NCI-H82 treated with DMSO at 0.1 percent for 48 hours (cell line): ENCODE results near the gene SRP68.
"Not testable (repeated sequence)": the region's sequence is repeated elsewhere in the genome, so short reads cannot be mapped to it uniquely, and the experiment has no call there.

Source experiments
- DNase-seq: peaks from one replicate; lab custom pipeline; 2025; ENCODE audit not compliant: unreplicated experiment; lab: John Stamatoyannopoulos, UW

SRP68 gene

DNA sequence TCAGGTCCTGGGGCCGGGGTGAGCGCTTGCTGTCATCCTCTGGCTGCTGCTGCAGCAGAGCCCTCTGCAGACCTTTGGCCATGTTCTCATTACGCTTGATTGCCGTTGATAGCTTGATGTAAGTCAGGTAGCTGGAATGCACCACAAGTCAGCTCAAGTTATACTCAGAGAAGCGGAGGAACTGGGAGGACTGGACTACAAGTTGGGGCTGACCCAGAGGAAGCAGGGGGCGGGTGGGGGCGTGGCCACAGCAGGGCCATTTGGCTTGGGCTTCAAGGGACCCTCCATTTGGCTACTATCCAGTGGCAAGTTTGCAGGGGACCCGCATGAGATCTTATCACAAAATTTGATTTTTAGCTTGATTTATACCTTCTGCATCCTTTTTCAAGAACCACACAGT is 26.3 kb downstream of the SRP68 start:
- no peak for DNase-seq

DNA sequence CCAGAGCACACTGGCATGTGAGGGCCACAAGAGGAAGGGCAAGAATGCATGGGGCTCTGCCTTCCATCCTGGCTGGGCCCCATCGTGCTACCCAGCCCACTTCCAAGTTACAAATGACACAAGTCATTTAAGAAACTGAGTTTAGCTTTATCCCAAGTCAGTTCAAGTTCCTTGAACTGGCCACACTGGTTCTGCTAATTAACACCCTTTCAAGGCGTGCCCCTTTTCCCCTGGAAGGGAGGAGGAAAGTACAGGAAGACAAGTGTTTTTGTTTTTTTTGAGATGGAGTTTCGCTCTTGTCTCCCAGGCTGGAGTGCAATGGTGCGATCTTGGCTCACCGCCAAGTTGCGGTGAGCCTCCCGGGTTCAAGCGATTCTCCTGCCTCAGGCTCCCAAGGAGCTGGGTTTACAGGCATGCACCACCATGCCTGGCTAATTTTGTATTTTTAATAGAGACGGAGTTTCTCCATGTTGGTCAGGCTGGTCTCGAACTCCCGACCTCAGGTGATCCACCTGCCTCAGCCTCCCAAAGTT is 27.8 kb downstream of the SRP68 start:
- DNase-seq, result not testable (repeated sequence)

DNA sequence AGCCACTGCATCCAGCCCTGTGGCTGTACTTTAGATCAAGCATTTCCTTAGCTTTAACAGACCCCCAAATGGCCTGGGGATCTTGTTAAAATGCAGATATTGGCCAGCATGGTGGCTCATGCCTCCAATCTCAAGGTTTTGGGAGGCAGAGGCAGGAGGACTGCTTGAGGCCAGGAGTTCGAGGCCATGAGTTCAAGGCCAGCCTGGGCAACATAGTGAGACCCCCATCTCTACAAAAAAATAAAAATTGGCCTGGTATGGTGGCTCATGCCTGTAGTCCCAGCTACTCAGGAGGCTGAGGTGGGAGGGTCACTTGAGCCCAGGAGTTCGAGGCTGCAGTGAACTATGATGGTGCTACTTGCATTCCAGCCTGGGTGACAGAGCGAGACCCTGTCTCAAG is 29.4 kb downstream of the SRP68 start:
- not testable (repeated sequence) for DNase-seq

DNA sequence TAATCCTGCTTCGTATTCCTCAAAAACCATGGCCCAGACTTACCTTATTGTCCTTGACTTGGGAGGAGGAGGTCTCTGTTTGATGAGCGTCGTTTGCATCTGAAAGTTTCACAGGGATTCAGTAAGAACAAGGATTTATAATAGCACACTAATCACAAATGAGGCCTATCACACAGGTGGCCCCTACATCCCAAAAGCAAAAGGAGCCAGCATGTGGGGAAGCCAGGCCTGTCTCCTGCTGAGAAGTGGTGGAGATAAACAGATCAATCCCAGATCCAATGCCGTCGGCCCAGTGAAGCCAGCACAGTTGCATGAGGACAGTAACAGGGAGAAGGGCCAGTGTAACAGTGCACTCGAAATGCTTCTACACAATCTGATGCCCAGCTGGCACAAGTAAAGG is 31.9 kb downstream of the SRP68 start:
- no peak for DNase-seq

DNA sequence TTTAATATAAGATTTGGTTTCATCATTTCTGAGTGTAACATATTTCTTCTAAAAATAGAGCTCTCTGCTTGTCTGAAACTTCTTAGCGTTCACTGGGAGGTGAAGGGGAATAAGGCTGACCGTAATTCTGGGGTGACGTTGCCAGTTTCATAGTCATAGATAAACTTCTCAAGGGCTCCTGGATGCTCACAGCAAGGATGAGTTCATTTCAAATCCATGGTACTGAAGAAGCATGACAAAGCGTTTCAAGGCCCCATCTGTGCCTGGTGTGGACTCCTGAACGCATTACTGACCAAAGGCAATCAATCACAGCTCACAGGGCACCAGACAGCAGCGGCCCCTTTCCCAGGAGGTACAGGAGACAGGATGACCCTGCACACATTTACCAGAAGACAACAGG is 33.2 kb downstream of the SRP68 start:
- DNase-seq, result no peak

DNA sequence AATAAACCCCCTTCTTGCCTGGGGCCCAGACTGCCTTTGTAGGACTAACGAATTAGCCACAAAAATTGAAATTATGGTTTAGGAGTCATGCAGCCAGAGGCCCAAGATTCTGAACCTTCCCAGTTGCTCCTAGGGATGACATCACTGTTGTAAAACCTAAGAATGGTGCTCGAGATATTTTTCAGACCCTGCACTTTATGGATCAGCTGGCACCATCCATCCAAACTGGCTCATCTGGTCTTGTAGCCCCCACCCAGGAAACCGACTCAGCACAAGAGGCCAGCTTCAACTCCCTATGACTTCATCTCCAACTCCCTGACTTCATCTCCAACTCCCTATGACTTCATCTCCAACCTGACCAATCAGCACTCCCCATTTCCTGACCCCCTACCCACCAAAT is 34.3 kb downstream of the SRP68 start:
- no peak for DNase-seq

DNA sequence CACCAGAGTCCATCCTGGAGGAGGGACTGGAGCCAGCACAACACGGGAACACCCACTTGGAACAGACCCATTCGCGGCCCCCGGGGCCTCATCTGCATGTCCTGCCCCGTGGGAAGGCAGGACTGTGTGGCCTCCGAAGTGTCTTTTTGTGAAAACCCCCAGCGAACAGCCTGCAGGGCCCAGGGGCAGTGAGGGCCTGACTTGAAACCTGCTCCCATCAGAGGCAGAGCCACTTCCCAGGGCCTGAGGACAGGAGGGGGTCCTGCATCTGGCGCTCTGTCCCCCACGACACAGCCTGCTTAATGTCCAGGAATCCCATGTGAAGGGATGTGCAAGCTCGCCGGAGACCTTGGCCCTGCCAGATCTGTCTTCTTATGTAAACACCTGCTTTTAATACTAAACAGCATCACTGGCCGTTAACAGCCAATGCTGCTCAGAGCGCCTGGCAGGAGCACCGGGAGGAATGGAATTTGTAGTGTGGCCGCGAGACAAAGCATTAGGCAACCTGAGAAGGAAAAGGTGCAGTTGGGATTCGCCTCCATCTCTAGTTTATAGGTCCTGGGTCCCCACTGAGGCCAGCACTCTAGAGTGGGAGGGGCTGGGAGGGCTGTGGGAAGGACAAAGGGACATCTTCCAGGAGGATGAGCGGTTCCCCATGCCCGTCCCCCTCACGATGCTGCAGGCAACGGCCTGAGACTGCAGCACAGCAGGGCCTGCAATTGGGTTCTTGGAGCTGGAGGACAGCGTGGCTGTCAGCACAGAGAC is 35.6 kb downstream of the SRP68 start:
- no peak for DNase-seq

DNA sequence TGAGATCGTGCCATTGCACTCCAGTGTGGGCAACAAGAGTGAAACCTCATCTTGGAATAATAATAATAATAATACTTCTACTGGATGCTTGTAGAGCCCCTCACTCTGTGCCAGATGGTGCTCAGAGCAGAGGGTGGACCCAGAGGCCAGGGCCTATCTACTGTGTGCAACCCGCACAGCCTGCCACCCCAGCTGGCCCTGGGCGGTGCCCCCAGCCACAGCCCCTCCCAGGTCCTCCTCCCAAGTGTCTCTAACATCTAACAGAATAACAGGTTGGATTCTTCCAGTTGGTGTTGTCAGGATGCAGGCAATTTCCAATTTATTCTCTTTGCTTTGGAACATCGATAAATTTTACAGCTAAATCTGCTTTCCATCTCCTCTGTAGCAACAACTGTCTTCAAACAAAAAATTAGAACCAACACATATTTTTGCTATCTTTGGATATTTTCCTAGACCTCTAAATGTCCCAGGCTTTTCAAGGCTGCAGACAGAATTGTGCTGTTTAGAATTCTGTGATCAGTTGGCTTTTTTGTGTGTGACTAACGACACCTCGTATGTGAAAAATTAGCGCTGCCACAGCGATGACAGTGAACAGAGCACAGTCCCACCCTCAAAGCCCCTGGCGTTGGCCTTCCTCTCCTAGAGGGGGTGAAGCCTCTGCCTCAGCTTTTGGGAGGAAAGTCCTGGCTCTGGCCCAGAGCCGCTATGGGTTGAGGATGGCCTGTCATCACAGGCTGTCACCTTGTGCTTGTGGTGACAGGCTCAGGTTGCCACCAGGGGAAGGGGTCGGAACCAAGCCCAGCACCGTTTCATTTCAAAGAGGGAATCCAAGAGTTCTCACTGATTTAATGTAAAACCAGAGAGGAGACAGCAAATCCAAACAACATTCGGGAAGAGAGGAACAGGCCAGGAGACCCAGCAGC is 37.6 kb downstream of the SRP68 start:
- no peak for DNase-seq

DNA sequence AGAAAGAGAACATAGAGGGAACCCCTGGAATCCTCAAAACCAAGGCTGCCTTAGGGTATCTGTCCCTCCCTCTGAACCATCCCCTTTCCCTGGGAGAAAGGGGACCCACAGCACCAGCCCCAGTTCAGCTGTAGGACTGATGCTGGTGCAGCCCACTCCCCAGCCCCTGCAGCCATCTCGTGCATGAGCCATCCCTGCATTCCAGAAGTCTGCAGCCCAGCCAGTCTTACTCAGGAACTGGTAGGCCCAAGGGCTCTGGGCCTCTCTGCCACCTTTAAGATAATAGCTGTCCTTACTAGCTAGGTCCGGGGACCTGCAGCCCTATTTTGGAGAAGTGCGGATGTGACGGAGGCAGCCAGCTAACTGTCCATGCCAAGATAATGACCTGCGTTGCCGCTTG is 39.2 kb downstream of the SRP68 start:
- DNase-seq, result no peak

DNA sequence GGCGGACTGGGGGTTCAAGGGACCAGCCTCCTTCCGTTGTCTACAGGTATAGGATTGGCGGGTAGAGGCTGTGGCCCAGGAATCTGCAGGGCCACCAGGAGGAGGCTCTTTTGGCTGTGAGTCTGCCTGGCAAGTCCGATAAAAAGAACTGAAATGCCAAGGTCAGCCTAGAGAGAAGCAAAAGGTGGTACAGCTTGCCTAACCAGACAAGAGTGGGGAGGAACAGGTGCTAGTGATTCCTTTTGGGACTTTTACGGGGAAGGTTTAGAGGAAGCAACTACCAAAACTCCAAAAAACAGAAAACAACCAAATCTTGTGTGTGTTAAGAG is 39.6 kb downstream of the SRP68 start:
- no peak for DNase-seq

DNA sequence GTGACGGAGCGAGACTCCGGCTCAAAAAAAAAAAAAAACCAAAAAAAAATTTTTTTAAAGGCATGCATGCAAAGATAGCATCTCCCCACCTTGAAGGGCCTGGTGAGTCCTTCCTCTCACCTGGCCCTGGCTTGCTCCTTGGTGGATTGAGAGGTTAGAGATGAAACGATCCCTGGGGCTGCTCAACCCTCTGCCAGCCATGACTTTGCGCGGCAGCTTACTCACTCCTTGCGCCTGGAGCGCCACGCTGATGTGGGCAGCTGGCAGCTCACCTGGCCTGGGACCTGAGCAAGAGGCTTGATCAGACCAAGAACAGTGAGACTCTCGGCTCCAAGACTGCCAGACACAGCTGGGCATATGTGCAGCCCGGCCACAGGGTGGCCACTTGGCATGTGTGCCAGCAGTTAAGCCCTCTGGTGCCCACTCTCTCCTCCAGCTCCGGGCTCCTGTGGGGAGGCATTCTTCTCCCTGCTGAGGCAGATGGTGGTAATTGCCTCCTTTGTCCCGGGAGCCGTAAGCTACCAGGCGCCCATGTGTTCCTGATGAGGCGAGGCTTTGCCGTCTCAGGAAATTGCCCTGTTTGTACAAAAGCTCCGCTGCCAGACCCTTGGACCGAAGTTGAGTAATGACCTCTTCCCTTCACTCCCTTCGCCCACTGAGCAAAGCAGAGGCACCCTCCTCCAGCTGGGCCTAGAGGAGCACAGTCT is 40.1 kb downstream of the SRP68 start:
- no peak for DNase-seq

DNA sequence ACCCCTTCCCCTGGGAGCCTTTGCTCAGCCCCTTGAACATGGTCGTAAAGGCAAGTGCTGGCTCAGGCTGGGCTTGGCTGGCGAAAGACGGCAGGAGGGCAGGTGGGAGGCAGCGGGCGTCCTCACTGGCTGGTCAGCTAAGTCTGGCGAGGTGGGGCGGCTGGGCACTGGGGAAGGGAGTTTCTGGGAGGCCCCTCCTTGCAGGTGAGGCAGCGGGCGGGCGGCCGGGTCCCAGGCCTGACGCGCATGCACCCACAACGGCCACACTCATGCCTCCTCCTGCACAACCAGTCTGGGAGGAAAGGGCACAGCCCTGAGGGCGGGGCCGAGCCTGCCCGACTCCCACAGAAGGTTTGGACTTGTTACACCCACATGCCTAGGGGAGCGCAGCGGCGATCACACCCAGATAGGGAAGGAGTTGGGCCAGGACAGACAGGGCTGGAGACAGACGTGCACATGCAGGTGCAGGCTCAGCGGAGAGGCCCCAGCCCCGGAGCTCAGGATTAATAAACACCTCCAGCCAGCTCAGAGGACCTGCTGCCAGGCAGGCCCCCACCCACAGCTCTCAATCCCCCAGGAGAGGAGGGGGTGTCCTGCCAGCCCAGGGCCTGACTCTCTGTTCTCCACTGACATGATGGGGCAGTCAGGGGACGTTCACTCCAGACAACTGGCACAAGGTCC is 45.0 kb downstream of the SRP68 start, which contains the start of gene EVPL:
TSS of gene EVPL (minus strand) at position 148 of the 681 bp plus-strand sequence. CDS start at position 40, 108 bp downstream.
- no peak for DNase-seq

DNA sequence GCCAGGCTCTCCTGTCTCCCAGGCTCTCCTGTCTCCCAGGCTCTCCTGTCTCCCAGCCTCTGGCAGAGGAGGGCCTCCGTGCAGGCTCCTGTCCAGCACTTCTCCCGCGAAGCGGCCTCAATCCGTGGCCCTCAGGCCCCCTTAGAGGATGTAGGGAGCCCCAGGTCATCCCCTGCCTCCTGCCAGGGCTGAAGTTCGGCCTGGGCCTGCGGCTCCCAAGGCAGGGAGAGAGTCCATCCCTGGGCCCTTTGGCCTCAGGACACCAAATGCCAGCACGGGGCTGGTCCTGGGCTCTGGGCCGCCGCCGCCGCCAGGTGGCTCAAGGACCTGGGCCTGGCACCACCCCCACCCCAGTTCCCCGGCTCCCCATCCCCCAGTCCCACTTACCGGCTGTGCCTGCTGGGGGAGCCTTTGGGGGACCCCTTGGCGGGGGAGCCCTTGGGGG is 45.6 kb downstream of the SRP68 start:
- DNase-seq, result no peak

DNA sequence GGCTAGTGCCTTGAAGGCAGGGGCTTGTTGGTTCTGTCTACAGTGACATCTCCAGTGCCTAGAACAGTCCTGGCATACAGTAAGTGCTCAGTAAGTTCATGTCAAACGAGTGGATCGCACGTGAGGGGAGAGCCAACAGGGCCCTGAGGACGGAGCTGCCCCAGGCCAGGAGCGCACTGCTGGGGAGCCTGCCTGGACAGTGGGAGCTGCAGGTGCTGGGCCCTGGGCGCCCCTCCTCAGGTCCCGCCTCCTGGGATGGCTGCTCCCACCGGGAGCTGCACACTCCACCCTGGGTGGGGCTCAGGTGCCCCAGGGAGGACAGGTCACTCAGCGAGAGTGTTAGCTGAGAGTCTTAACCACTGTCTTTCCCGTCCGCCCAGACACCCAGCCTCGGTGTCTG is 47.0 kb downstream of the SRP68 start:
- DNase-seq, result no peak

DNA sequence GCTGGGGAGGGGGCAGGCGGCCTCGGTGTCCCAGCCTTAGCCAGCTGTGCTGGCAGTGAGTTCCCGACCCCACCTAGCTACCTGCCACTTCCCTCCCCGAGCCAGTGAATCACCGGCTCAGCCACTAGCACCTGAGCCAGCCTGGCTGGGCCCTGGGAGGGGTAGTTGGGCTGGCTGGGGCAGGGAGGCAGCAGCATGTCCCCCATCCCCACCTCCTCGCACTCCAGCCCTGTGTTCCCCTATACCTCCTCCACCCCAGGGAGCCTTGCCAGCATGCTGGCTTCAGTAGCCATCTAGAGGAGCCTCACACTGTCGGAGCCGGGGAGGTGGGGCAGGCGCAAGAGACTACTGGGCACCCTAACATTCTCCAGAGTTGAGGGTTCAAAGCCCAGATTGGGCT is 48.0 kb downstream of the SRP68 start:
- DNase-seq, result no peak

DNA sequence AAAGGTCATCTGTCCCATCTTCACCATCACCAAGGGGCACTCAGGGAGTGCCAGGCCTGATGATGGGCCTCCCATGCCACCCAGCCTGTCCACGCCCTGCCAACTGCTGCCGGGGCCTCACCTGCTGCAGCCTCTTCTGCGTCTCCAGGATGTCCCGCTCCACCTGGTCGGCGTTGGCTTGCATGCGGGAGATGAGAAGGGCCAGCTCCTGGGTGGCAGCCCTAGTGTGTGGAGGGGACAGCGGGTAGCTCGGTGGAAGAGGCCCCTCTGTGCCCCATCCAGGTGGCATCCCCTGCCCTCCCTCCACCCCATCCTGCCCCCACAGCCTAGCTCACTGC is 48.4 kb downstream of the SRP68 start:
- no peak for DNase-seq

DNA sequence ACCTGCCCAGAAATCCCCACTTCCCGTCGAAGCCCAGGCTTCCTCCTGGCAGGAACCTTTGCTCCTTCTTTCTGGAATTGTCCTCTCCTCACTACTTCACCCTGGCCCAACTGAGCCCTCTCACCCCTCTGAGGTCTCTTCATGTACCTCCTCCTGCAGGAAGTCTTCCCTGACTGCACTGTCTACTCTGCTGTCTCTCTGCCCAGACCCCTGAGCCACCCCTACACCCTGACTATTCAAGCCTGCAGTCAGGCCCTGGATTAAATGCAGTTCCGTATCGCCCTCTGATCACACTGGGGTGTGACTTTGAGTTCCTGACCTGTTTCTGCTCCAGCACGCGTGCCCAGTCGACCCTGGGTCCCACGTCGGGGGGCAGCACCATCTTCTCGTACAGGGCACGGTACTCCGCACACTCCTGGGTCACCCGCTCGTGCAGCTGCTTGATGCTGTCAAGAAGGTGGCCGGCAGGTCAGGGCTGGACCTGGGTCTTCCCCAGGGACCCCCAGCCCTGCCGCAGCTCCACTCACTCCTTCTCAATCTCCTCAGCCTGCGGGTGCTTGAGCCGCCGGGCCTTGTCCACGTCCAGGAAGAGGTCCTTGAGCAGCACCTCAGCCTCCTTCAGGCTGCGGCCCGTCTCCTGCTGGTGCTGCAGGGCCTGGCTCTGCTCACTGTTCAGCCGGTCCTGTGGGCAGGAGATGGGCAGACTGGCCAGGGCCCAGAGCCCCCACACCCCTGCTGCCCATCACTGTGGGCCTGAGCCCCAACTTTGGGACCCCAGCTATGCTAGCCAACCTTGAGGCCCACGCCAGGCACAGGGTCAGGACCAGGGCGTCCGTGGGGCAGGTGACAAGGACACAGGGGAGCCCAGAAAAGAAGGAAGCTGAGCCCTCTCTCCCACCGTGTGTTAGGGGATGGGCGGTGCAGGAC is 49.1 kb downstream of the SRP68 start:
- no peak for DNase-seq

DNA sequence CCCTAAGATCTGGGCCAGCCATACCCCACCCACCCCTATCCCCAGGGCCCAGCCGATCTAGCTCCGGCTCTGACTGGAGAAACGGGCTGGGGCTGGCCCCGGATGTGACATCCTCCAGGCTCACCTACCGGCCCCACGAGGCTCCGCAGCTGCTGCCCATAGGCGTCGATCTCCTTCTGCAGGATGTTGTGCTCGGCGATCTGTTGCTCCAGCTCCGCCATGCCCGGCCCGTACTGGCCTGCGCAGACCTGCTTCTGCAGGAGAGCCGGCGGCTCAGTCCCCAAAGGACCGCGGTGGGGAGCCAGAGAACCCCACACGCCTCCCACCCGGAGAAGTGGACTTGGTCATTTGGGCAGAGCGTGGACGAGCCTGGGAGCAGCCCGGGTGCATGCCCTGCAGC is 50.0 kb downstream of the SRP68 start:
- DNase-seq, result no peak

DNA sequence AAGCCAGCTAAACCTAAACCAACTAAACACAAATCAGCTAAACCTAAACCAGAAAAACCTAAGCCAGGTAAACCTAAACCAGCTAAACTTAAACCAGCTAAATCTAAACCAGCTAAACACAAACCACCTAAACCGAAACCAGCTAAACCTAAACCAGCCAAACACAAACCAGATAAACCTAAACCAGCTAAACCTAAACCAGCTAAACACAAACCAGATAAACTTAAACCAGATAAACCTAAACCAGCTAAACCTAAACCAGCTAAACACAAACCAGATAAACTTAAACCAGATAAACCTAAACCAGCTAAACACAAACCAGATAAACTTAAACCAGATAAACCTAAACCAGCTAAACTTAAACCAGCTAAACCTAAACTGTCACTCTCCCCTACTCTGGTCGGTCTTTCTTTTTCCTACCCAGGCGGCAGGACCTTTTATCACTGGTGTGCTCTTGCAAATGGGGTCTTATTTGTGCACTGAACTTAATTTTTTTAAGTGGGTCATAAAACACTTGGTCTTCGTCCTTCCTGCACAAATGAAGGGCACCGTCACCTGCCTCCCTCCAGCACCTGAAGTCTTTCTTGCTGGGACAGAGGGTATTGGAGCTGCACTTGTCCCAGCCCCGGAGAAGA is 52.4 kb downstream of the SRP68 start:
- no peak for DNase-seq
